ENCODE results near the gene PAOX. TPM values are rescaled to one million over a fixed set of nuclear protein-coding genes. Genes with fewer than 3 reads are reported as not detected.
A peak's percentile ranks its signal among the peaks of the same experiment; 100 is the strongest.
"Not testable (repeated sequence)": the region's sequence is repeated elsewhere in the genome, so short reads cannot be mapped to it uniquely, and the experiment has no call there.

PAOX gene
- total and polyA plus RNA-seq, 2 of the 4 experiments (the other 2 are of a cell fraction) = 3.8 to 4.5 TPM

DNA sequence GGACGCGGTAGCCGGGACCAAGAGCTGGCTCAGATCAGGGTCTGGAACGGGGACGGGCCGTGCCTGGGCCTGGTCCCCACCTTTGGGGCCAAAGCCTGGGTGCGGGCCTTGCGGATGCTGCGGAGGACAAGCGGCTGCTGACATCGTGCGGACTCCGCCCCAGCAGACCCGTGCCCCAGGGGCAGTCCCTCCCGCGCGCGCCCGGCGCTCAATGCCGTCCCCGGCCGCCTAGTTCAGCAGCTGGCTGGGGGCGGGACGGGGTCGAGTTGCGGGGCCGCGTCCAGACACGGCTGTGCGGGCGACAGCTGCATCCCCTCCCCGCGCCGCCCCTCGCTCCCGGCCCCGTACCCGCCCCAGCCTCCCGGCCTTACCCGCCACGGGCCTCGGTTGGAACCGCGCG, 45.0 kb downstream of the PAOX start:
- H3K9me3 ChIP-seq (ENCODE audit: control insufficient read depth, insufficient read depth, low read length); H4K20me1 ChIP-seq (ENCODE audit: insufficient read depth, low read length); H2AK5ac ChIP-seq (ENCODE audit: low read depth, low read length); CTCF ChIA-PET; H2AK9ac ChIP-seq (replicated peaks; ENCODE audit: low read depth, low read length, poor library complexity); dilution Hi-C loops (cut with HindIII; ENCODE audit: low sequenced_read_pairs, unreplicated experiment); H2BK120ac ChIP-seq (ENCODE audit: low read depth, low read length); H4K5ac ChIP-seq (ENCODE audit: low read depth, low read length); H3K27me3 ChIP-seq (ENCODE audit: control insufficient read depth, insufficient read depth, low read length); H4K91ac ChIP-seq (ENCODE audit: insufficient read depth, low read depth, low read length); H3K4ac ChIP-seq (ENCODE audit: low read depth, low read length); H3K4me1 ChIP-seq (ENCODE audit: control insufficient read depth, insufficient read depth, low read length); H2BK20ac ChIP-seq (ENCODE audit: low read depth, low read length); H3K14ac ChIP-seq (replicated peaks; ENCODE audit: low read depth, low read length); H2BK15ac ChIP-seq (ENCODE audit: low read depth, low read length); in situ Hi-C loops (cut with MboI; ENCODE audit: low sequenced_read_pairs); H3K56ac ChIP-seq (ENCODE audit: extremely low read depth, insufficient read depth, low read length); H3K9ac ChIP-seq (ENCODE audit: low read depth, low read length); DNase-seq; H3K4me2 ChIP-seq (ENCODE audit: low read depth, low read length); H2BK5ac ChIP-seq (ENCODE audit: low read depth, low read length, poor library complexity, severe bottlenecking); H4K8ac ChIP-seq (ENCODE audit: low read depth in 2 of 2, low read length in 2 of 2); BruUV-seq (replicated peaks); POLR2A ChIA-PET (ENCODE audit: unreplicated experiment); H3K79me1 ChIP-seq (ENCODE audit: low read depth in 1 of 2, low read length in 2 of 2); H3K18ac ChIP-seq (ENCODE audit: low read depth, low read length); H3K9me1 ChIP-seq (ENCODE audit: insufficient read depth, low read length); H3K27ac ChIP-seq (ENCODE audit: insufficient read depth, low read length); H2AFZ ChIP-seq (replicated peaks; ENCODE audit: low read length, poor library complexity); H3K23ac ChIP-seq (ENCODE audit: low read depth, low read length); H3K4me3 ChIP-seq (ENCODE audit: insufficient read depth, low read depth, low read length); intact Hi-C loops (cut with micrococcal nuclease): not testable (repeated sequence)
- peak; percentile 52 for ATAC-seq (ENCODE audit: low read depth)
- WGBS, 2 experiments (ENCODE audit: extremely low coverage in 2 of 2, insufficient read length in 1 of 2) = no CpG with 5 or more reads among the region's 46 CpGs
- peaks cover 15% of the 10 kb centered on the region for H3K36me3 ChIP-seq (ENCODE audit: control insufficient read depth, insufficient read depth, low read length)

GRCh38 chr10:133424601-133425000, 45.5 kb downstream of the PAOX start, which contains the start of gene SPRN:
Gene SPRN (minus strand): TSS chr10:133424625. CDS start chr10:133423681, 944 bp downstream.
- Histone ChIP-seq H3K4me3 (ENCODE audit: insufficient read depth, low read depth, low read length) (0 out of 2 replicates have a peak within 1 kb of the TSS, but pooled peaks have one; percentile 4), H3K4me2 (ENCODE audit: low read depth, low read length) (peak within 1 kb of the TSS; percentile 19; the same call in 1 of the 2 replicates), H3K36me3 (ENCODE audit: control insufficient read depth, insufficient read depth, low read length) (peaks cover 10% of the 10 kb centered on the region)
- H3K4ac ChIP-seq (ENCODE audit: low read depth, low read length); H3K9me1 ChIP-seq (ENCODE audit: insufficient read depth, low read length); H2BK15ac ChIP-seq (ENCODE audit: low read depth, low read length); H3K79me1 ChIP-seq (ENCODE audit: low read depth in 1 of 2, low read length in 2 of 2); H3K27me3 ChIP-seq (ENCODE audit: control insufficient read depth, insufficient read depth, low read length); BruUV-seq (replicated peaks); H2BK120ac ChIP-seq (ENCODE audit: low read depth, low read length); H3K14ac ChIP-seq (replicated peaks; ENCODE audit: low read depth, low read length); ATAC-seq (ENCODE audit: low read depth); H4K20me1 ChIP-seq (ENCODE audit: insufficient read depth, low read length); H3K56ac ChIP-seq (ENCODE audit: extremely low read depth, insufficient read depth, low read length); H2AK5ac ChIP-seq (ENCODE audit: low read depth, low read length); H2BK20ac ChIP-seq (ENCODE audit: low read depth, low read length); H4K8ac ChIP-seq (ENCODE audit: low read depth in 2 of 2, low read length in 2 of 2); H3K27ac ChIP-seq (ENCODE audit: insufficient read depth, low read length); H3K23ac ChIP-seq (ENCODE audit: low read depth, low read length); H3K18ac ChIP-seq (ENCODE audit: low read depth, low read length); H4K5ac ChIP-seq (ENCODE audit: low read depth, low read length); POLR2A ChIA-PET (ENCODE audit: unreplicated experiment); DNase-seq; dilution Hi-C loops (cut with HindIII; ENCODE audit: low sequenced_read_pairs, unreplicated experiment); H3K9ac ChIP-seq (ENCODE audit: low read depth, low read length); in situ Hi-C loops (cut with MboI; ENCODE audit: low sequenced_read_pairs); CTCF ChIA-PET; intact Hi-C loops (cut with micrococcal nuclease); H2BK5ac ChIP-seq (ENCODE audit: low read depth, low read length, poor library complexity, severe bottlenecking); H3K4me1 ChIP-seq (ENCODE audit: control insufficient read depth, insufficient read depth, low read length); H3K9me3 ChIP-seq (ENCODE audit: control insufficient read depth, insufficient read depth, low read length); H2AFZ ChIP-seq (replicated peaks; ENCODE audit: low read length, poor library complexity); H2AK9ac ChIP-seq (replicated peaks; ENCODE audit: low read depth, low read length, poor library complexity); H4K91ac ChIP-seq (ENCODE audit: insufficient read depth, low read depth, low read length): not testable (repeated sequence)
- whole genome bisulfite sequencing, 2 experiments (ENCODE audit: extremely low coverage in 2 of 2, insufficient read length in 1 of 2) = no CpG with 5 or more reads among the region's 37 CpGs
